ENCODE results near the gene ZNF483.

GRCh38 chr9:111482694-111483438, 42.1 kb upstream of the ZNF483 start:
- TF ChIP-seq POLR2AphosphoS5 (IDR thresholded peaks at IDR 0.05; ENCODE audit: low read depth, low read length) (0 out of 2 replicates have a peak, but pooled peaks have one; percentile 20), POLR2A (IDR thresholded peaks at IDR 0.05; ENCODE audit: low read depth, low read length) (0 out of 2 replicates have a peak, but pooled peaks have one; percentile 46), POU2F2 (IDR thresholded peaks at IDR 0.05; ENCODE audit: low read depth, low read length) (no peak), SPI1 (IDR thresholded peaks at IDR 0.05; ENCODE audit: low read depth, low read length) (no peak)

All from GM12891 (cell line).